GM18909 (cell line): Measurements from ENCODE around the gene DUS3L.

ENCODE experiments used
- ATAC-seq: cut with Tn5 transposase; IDR thresholded peaks from one replicate; pipeline ENCODE4 v1.9.1; 2021; ENCODE audit warnings: mild to moderate bottlenecking; ENCODE audit not compliant: unreplicated experiment, poor library complexity

Gene DUS3L

GRCh38 chr19:5790559-5791520, at the start of gene DUS3L:
Gene DUS3L (minus strand): TSS chr19:5791163. CDS start chr19:5791141, 22 bp downstream.
- peak; percentile 93 for ATAC-seq

GRCh38 chr19:5839065-5840017, 48.4 kb upstream of the DUS3L start, which contains the start of gene FUT6:
Gene FUT6 (minus strand): TSS chr19:5839702. CDS start chr19:5832567, 7,135 bp downstream.
- no peak for ATAC-seq

GRCh38 chr19:5838353-5839064, 47.5 kb upstream of the DUS3L start:
- no peak for ATAC-seq

GRCh38 chr19:5837761-5838352, 46.9 kb upstream of the DUS3L start:
- no peak for ATAC-seq

- no peak for ATAC-seq
Observed at GRCh38 chr19:5832527-5833216, 41.7 kb upstream of the DUS3L start.

- ATAC-seq, result no peak
Observed at GRCh38 chr19:5832061-5832460, 41.1 kb upstream of the DUS3L start.

GRCh38 chr19:5831159-5831558, 40.2 kb upstream of the DUS3L start:
- no peak for ATAC-seq

- ATAC-seq, result no peak
Observed at GRCh38 chr19:5829567-5830310, 38.8 kb upstream of the DUS3L start.

- no peak for ATAC-seq
Observed at GRCh38 chr19:5828661-5829566, 38.0 kb upstream of the DUS3L start.

GRCh38 chr19:5827891-5828660, 37.1 kb upstream of the DUS3L start:
- ATAC-seq, result peak; percentile 75

GRCh38 chr19:5827342-5827890, 36.5 kb upstream of the DUS3L start:
- no peak for ATAC-seq

GRCh38 chr19:5826531-5827341, 35.8 kb upstream of the DUS3L start:
- ATAC-seq, result no peak

- ATAC-seq, result no peak
Observed at GRCh38 chr19:5825178-5825577, 34.2 kb upstream of the DUS3L start.

- no peak for ATAC-seq
Observed at GRCh38 chr19:5824751-5825150, 33.8 kb upstream of the DUS3L start.

- no peak for ATAC-seq
Observed at GRCh38 chr19:5823579-5824281, 32.8 kb upstream of the DUS3L start.
